IMR-90 (cell line): ENCODE data around the gene NOL4L. TPM values are rescaled to one million over a fixed set of nuclear protein-coding genes. Genes with fewer than 3 reads are reported as not detected.
"Not testable (repeated sequence)": the region's sequence is repeated elsewhere in the genome, so short reads cannot be mapped to it uniquely, and the experiment has no call there.

ENCODE experiments used
- ATAC-seq: fragments of 200-7000 bp; cut with Tn5 transposase; 2 replicates; pipeline ENCODE4 v1.9.1; 2020; ENCODE audit warnings: low read depth, mild to moderate bottlenecking, moderate library complexity
- BruUV-seq: library from RNA; stranded (reverse); fragments of 400-500 nt; replicated peaks from 2 replicates; lab custom pipeline; 2021; lab: Mats Ljungman, UMichigan
- CTCF ChIA-PET: fragments of 300-600 bp; formaldehyde crosslinking; extraction: SDS; loops from one replicate; lab custom pipeline; 2021; ENCODE audit warnings: antibody characterized with exemption; lab: Yijun Ruan, JAX
- POLR2A ChIA-PET: fragments of 300-600 bp; sonication (Branson Sonifier 250); formaldehyde crosslinking; loops from one replicate; lab custom pipeline; 2022; ENCODE audit warnings: antibody characterized with exemption; ENCODE audit not compliant: unreplicated experiment; lab: Charles Lee
- DNase-seq: peaks from one replicate; pipeline ENCODE4 v3.0.0; 2013
- H2AFZ ChIP-seq: replicated peaks from 2 replicates; pipeline ENCODE3; 2013; ENCODE audit warnings: low read length, mild to moderate bottlenecking; ENCODE audit not compliant: poor library complexity
- H2AK5ac ChIP-seq: 2 replicates; pipeline ENCODE4 v1.6.1; 2013; ENCODE audit warnings: low read depth, low read length, inconsistent platforms
- H2AK9ac ChIP-seq: replicated peaks from 2 replicates; pipeline ENCODE3; 2013; ENCODE audit warnings: mild to moderate bottlenecking, low read depth, low read length, moderate library complexity; ENCODE audit not compliant: poor library complexity
- H2BK120ac ChIP-seq: 2 replicates; pipeline ENCODE4 v1.6.1; 2013; ENCODE audit warnings: low read depth, low read length, inconsistent platforms
- H2BK15ac ChIP-seq: 3 replicates; pipeline ENCODE4 v1.6.1; 2013; ENCODE audit warnings: low read depth, low read length, inconsistent platforms
- H2BK20ac ChIP-seq: 2 replicates; pipeline ENCODE4 v1.6.1; 2013; ENCODE audit warnings: low read depth, mild to moderate bottlenecking, inconsistent platforms, low read length, moderate library complexity
- H2BK5ac ChIP-seq: 2 replicates; pipeline ENCODE4 v1.6.1; 2013; ENCODE audit warnings: mild to moderate bottlenecking, low read depth, low read length, inconsistent platforms; ENCODE audit not compliant: poor library complexity, severe bottlenecking
- H3K14ac ChIP-seq: replicated peaks from 2 replicates; pipeline ENCODE4 v1.6.1; 2013; ENCODE audit warnings: low read depth, low read length, inconsistent platforms
- H3K18ac ChIP-seq: 2 replicates; pipeline ENCODE4 v1.6.1; 2013; ENCODE audit warnings: low read depth, low read length, control low read depth
- H3K23ac ChIP-seq: 2 replicates; pipeline ENCODE4 v1.6.1; 2013; ENCODE audit warnings: low read depth, low read length, inconsistent platforms
- H3K27ac ChIP-seq: 2 replicates; pipeline ENCODE4 v1.5.1; 2013; ENCODE audit warnings: mild to moderate bottlenecking, control low read depth, low read length; ENCODE audit not compliant: insufficient read depth
- H3K27me3 ChIP-seq: 2 replicates; pipeline ENCODE4 v1.6.1; 2013; ENCODE audit warnings: low read length; ENCODE audit not compliant: control insufficient read depth, insufficient read depth
- H3K36me3 ChIP-seq: 2 replicates; pipeline ENCODE4 v1.6.1; 2013; ENCODE audit warnings: low read length, mixed read lengths; ENCODE audit not compliant: control insufficient read depth, insufficient read depth
- H3K4ac ChIP-seq: 2 replicates; pipeline ENCODE4 v1.6.1; 2013; ENCODE audit warnings: low read depth, low read length, inconsistent platforms
- H3K4me1 ChIP-seq: 2 replicates; pipeline ENCODE4 v1.6.1; 2013; ENCODE audit warnings: low read length, mixed read lengths; ENCODE audit not compliant: control insufficient read depth, insufficient read depth
- H3K4me2 ChIP-seq: 2 replicates; pipeline ENCODE4 v1.6.1; 2013; ENCODE audit warnings: low read depth, mild to moderate bottlenecking, control low read depth, low read length, moderate library complexity
- H3K4me3 ChIP-seq: 2 replicates; pipeline ENCODE4 v1.5.1; 2013; ENCODE audit warnings: low read depth, mild to moderate bottlenecking, control low read depth, low read length, moderate library complexity; ENCODE audit not compliant: insufficient read depth
- H3K56ac ChIP-seq: 2 replicates; pipeline ENCODE4 v1.6.1; 2013; ENCODE audit warnings: low read length, inconsistent platforms; ENCODE audit not compliant: insufficient read depth; ENCODE audit errors: extremely low read depth
- H3K79me1 ChIP-seq, 2 experiments: 2 replicates each; pipeline ENCODE4 v1.6.1; 2013; ENCODE audit warnings: low read length in 2 of 2, inconsistent platforms in 1 of 2, low read depth in 1 of 2
- H3K9ac ChIP-seq: 2 replicates; pipeline ENCODE4 v1.6.1; 2013; ENCODE audit warnings: low read depth, low read length, control low read depth
- H3K9me1 ChIP-seq: 2 replicates; pipeline ENCODE4 v1.6.1; 2013; ENCODE audit warnings: low read length, inconsistent platforms; ENCODE audit not compliant: insufficient read depth
- H3K9me3 ChIP-seq: 2 replicates; pipeline ENCODE4 v1.6.1; 2013; ENCODE audit warnings: low read length; ENCODE audit not compliant: control insufficient read depth, insufficient read depth
- H4K20me1 ChIP-seq: 2 replicates; pipeline ENCODE4 v1.6.1; 2013; ENCODE audit warnings: low read length, inconsistent platforms; ENCODE audit not compliant: insufficient read depth
- H4K5ac ChIP-seq: 2 replicates; pipeline ENCODE4 v1.6.1; 2013; ENCODE audit warnings: mild to moderate bottlenecking, low read depth, low read length, control low read depth
- H4K8ac ChIP-seq, 2 experiments: 2 replicates each; pipeline ENCODE4 v1.6.1; 2013; ENCODE audit warnings: low read depth in 2 of 2, low read length in 2 of 2, control low read depth in 1 of 2, inconsistent platforms in 1 of 2
- H4K91ac ChIP-seq: 2 replicates; pipeline ENCODE4 v1.6.1; 2013; ENCODE audit warnings: low read depth, low read length, inconsistent platforms; ENCODE audit not compliant: insufficient read depth
- POLR2A ChIP-seq: IDR thresholded peaks from 2 replicates; pipeline ENCODE4 v1.6.1; 2012; ENCODE audit warnings: mild to moderate bottlenecking, low read depth, low read length
- WGBS, 2 experiments: methylation state at CpG; one replicate each; pipeline versions ENCODE4 v1.1.5 to v1.1.7; 2013; ENCODE audit warnings: missing lambda C conversion rate in 2 of 2; ENCODE audit not compliant: insufficient read length in 1 of 2; ENCODE audit errors: extremely low coverage in 2 of 2; 5-methylcytosine and 5-hydroxymethylcytosine counted together
- dilution Hi-C: fragments of 300-500 bp; cut with HindIII; formaldehyde crosslinking; loops from one replicate; pipeline ENCODE4 v1.14.3; 2018; ENCODE audit warnings: low sequenced_read_pairs; ENCODE audit not compliant: unreplicated experiment
- in situ Hi-C: fragments of 300-500 bp; cut with MboI; formaldehyde crosslinking; loops from 3 replicates; pipeline ENCODE4 v1.14.3; 2019; ENCODE audit warnings: low sequenced_read_pairs, inconsistent platforms, mixed read lengths
- intact Hi-C: fragments of 100-400 bp; cut with micrococcal nuclease; formaldehyde crosslinking; loops from 2 replicates; pipeline ENCODE4 v1.10.0; 2022
- polyA plus RNA-seq, 3 experiments: library from polyadenylated mRNA; depleted of rRNA; stranded (reverse); fragments of >200 nt; gene quantifications; 2 replicates each; pipeline ENCODE4 v1.2.3, GENCODE V29; 2012; ENCODE audit warnings: low replicate concordance in 1 of 3
- total RNA-seq: library from RNA; depleted of rRNA; stranded (reverse); fragments of >200 nt; gene quantifications from 2 replicates; pipeline ENCODE4 v1.2.3, GENCODE V29; 2012

NOL4L gene
- total and polyA plus RNA-seq, 2 of the 4 experiments (the other 2 are of a cell fraction): 4.7 to 13.3 TPM

DNA sequence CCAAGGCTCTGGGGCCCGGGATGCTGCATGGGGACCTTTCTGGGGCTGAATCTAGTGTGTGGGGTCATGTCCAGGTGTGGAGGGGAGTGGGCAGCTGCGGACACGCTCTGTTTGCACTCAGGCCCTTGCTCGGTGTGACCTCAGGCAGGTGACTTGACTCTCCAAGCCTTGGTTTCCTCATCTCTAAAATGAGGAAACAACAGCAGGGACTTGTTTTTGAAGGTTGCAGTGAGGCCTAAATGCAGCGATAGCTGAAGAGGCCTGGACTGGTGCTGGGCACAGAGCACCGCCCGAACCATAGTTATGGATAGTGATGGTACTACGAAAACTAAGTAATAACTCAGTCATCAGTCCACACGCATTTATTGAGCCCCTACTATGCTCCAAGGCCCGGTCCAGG lies 91.8 kb downstream of the NOL4L start:
- H3K27me3 ChIP-seq: no peaks in the 10 kb centered on the region
- ATAC-seq (no peak), DNase-seq (no peak)
- no peak overlapping the region for H3K56ac ChIP-seq
- peak overlapping the region; percentile 65 for H2AK9ac ChIP-seq
- no peak overlapping the region for H4K8ac ChIP-seq
- H4K5ac ChIP-seq: no peak overlapping the region
- no peak overlapping the region for H3K27ac ChIP-seq
- no TSS peak for BruUV-seq
- CTCF ChIA-PET: no interaction called here
- no peak overlapping the region for H3K23ac ChIP-seq
- H3K14ac ChIP-seq: no peak overlapping the region
- H3K36me3 ChIP-seq: no peaks in the 10 kb centered on the region
- H3K4me1 ChIP-seq: peaks cover 3% of the 10 kb centered on the region; the same call in 1 of the 2 replicates
- no peaks in the 10 kb centered on the region for H3K79me1 ChIP-seq
- no peak overlapping the region for H2BK15ac ChIP-seq
- H2AFZ ChIP-seq: no peak overlapping the region
- intact Hi-C loops: no loop called here
- no peak overlapping the region for H2BK120ac ChIP-seq
- H2BK20ac ChIP-seq: no peak overlapping the region
- H3K9ac ChIP-seq: no peak overlapping the region
- no peak overlapping the region for H4K91ac ChIP-seq
- no peak overlapping the region for H3K18ac ChIP-seq
- H2AK5ac ChIP-seq: no peak overlapping the region
- H3K9me1 ChIP-seq: peaks cover 19% of the 10 kb centered on the region; the same call in 1 of the 2 replicates
- no peak for TF ChIP-seq POLR2A
- H2BK5ac ChIP-seq: no peak overlapping the region
- no peaks in the 10 kb centered on the region for H4K20me1 ChIP-seq
- H3K4ac ChIP-seq: no peak overlapping the region
- H3K4me3 ChIP-seq: no peak overlapping the region
- no peaks in the 10 kb centered on the region for H3K9me3 ChIP-seq
- dilution Hi-C loops: no loop called here
- 89% methylated on average over 5 of the region's 10 CpGs; no CpG with 5 or more reads in 1 of the 2 experiments for WGBS, 2 experiments
- POLR2A ChIA-PET: no interaction called here
- H3K4me2 ChIP-seq: no peak overlapping the region
- in situ Hi-C loops: loop anchor here (25.0 kb wide), 1 partner anchor 656 kb away; the partner anchor contains the start of gene FOXS1

GRCh38 chr20:32491764-32492151 lies 93.4 kb downstream of the NOL4L start:
- H4K5ac ChIP-seq, H4K8ac ChIP-seq, H3K79me1 ChIP-seq, H4K20me1 ChIP-seq, H3K4me3 ChIP-seq, H3K27ac ChIP-seq, POLR2A ChIA-PET, H3K23ac ChIP-seq, CTCF ChIA-PET, H2BK120ac ChIP-seq, H3K9ac ChIP-seq, H3K56ac ChIP-seq, H3K36me3 ChIP-seq, H3K4ac ChIP-seq, H2AK5ac ChIP-seq, dilution Hi-C loops, H2AK9ac ChIP-seq, H3K27me3 ChIP-seq, H4K91ac ChIP-seq, H3K14ac ChIP-seq, H3K4me1 ChIP-seq, H2AFZ ChIP-seq, H3K9me3 ChIP-seq, H2BK20ac ChIP-seq, H3K18ac ChIP-seq, DNase-seq, H2BK5ac ChIP-seq, H3K4me2 ChIP-seq, intact Hi-C loops, H2BK15ac ChIP-seq, BruUV-seq, ATAC-seq: not testable (repeated sequence)
- H3K9me1 ChIP-seq: peaks cover 19% of the 10 kb centered on the region
- 90% methylated on average over 2 of the region's 3 CpGs; no CpG with 5 or more reads in 1 of the 2 experiments for WGBS, 2 experiments
- in situ Hi-C loops: loop anchor here (25.0 kb wide), 1 partner anchor 654 kb away; the partner anchor contains the start of gene FOXS1
